Measurements from ENCODE around the gene FAM120B. TPM values are rescaled to one million over a fixed set of nuclear protein-coding genes. Genes with fewer than 3 reads are reported as not detected.

The FAM120B gene
- total RNA-seq, 2 donors from 2014 or later: 20.8 to 23.2 TPM

GRCh38 chr6:170454512-170455285 lies 148.1 kb downstream of the FAM120B start:
- ATAC-seq: peak in 1 of 2 donors; percentile 22
- no peak for DNase-seq
- intact Hi-C loops (cut with DNase I): no loop called here

GRCh38 chr6:170455335-170455979 lies 148.9 kb downstream of the FAM120B start:
- DNase-seq: no peak
- ATAC-seq: no peak
- intact Hi-C loops (cut with DNase I): no loop called here

- no peak for ATAC-seq
- no peak for DNase-seq
- intact Hi-C loops (cut with DNase I): no loop called here
Observed at GRCh38 chr6:170456334-170456733, 149.8 kb downstream of the FAM120B start.

Small RNA genes lying within 50 kb of the gene (microRNA-seq; reads per million reads assigned to microRNA genes)
- gene MIR4644: 0 reads per million in 2 donors

Other genes with a start within 250 kb of the FAM120B start
- gene DLL1, start 15.7 kb upstream of the FAM120B start, total RNA-seq: 10 to 100 TPM; 19.0 to 26.8 TPM
- gene PSMB1, start 246.5 kb downstream of the FAM120B start, total RNA-seq: 100 to 1,000 TPM; 125 to 140 TPM
- gene TBP, start 247.6 kb downstream of the FAM120B start, total RNA-seq: 1 to 10 TPM; 8.8 to 9.7 TPM

All from left cardiac atrium (tissue), 4 donors.